Fibroblast of skin of left biceps (primary cell): ENCODE results near the gene ARID5B.

Experiments used
- DNase-seq, 2 experiments: peaks; one replicate each; pipeline ENCODE4 v3.0.0-alpha.2; 2013; ENCODE audit warnings: low read depth in 2 of 2

Gene ARID5B

GRCh38 chr10:62049624-62050345 is 148.3 kb downstream of the ARID5B start:
- DNase-seq = no peak

DNA sequence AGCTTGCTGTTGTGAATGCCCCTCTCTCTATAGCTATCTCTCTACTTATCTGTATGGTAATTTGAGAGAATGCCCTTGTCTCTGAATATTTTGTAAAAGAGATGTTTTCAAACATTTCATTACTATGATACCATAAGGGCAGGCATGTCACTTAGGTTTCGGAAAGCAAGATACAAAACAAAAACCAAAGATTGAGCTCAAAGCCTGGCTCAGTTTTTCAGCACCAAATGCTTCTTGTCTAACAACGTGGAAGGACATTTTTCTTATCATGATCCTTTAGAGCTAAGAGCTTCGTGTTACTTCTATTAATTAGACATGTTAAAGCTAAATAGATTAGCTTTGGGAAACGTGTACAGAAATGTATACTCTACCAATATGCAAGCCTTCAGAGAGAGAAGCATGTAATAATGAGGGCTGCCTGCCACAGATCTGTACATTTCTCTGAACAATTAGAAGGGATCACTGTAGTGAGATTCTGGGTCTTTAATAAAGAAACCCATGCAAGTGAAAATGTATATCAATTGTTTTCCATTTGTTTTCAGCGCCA is 148.9 kb downstream of the ARID5B start:
- no peak for DNase-seq

- DNase-seq = peak; percentile 73 to 78
Observed at GRCh38 chr10:62050893-62051433, 149.5 kb downstream of the ARID5B start.

DNA sequence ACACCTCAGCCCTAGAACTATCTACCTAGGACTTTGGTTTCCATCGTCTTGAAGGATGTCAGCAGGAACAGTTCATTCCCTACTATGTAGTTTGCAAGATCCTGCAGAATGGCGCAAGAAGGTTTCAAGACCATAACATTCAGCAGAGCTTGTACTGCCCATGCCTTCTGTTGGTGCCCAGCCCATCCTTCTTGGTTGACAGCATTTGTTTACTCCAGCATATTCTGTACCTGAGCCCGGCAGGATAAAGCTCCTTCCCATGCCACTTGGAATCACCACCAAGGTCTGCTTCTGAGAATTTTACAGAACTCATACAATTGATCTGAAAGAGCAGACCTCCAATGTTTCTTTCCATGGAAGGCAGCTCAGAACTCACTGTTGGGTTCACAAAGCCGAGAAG is 150.8 kb downstream of the ARID5B start:
- DNase-seq = no peak

- DNase-seq = no peak
Observed at GRCh38 chr10:62053860-62054259, 152.4 kb downstream of the ARID5B start.

DNA sequence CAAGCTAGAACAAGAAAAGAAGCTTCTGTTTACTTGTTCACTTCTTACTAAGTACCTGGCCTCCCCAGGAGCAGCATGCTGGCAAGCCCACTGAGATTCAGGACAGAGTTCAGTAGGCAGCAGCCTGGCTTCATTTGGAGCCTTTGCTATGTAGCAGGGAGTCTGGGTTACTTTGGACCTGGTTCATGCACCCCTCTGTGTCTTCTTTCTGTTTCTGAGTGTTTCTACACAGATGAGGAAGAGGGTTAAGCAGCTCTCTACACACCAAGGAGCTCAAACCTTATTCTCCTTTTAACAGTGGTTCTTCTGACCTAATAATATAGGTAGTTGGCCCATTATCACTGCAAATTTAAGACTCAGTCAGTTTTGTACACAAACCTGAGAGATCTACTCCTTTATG is 152.9 kb downstream of the ARID5B start:
- no peak for DNase-seq

DNA sequence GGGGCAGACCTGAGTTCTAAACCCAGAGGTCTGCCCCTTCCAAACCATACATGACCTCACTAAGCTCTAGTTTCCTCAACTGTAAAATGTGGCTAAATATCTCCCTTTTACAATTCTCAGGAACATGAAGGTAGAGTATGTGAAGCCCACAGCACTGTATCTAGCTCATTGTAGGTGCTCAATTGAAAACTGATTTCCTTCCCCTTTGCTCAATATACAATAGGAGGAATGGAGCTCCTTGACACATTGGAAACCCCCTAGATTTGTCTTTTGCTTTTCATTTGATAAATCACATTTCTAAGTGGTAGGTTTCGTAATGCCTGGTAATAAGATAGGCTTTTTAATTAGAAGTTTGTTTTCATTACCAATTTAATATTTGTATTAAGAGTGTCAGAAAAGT is 153.3 kb downstream of the ARID5B start:
- no peak for DNase-seq

GRCh38 chr10:62056219-62056618 is 154.7 kb downstream of the ARID5B start:
- DNase-seq = no peak

- DNase-seq = no peak
Observed at GRCh38 chr10:62056698-62057097, 155.2 kb downstream of the ARID5B start.

DNA sequence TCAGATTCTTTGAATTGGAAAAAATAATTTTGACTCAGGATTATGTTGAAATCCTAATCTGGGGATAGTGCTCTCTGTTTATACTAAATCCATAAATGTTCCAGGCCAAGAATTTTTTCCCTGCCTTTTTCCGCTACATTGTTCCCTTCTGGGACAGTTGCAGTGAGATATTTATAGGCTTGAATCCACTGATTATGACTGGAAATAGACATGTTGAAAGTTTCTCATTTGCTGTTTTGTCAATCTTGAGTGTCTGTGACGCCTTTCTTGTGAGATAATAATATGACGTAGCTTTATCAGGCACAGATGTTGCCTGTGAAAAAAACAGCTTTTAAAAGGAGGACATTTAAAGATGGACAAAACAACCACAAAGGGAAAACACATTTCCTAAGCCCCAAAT is 155.9 kb downstream of the ARID5B start:
- DNase-seq = no peak

DNA sequence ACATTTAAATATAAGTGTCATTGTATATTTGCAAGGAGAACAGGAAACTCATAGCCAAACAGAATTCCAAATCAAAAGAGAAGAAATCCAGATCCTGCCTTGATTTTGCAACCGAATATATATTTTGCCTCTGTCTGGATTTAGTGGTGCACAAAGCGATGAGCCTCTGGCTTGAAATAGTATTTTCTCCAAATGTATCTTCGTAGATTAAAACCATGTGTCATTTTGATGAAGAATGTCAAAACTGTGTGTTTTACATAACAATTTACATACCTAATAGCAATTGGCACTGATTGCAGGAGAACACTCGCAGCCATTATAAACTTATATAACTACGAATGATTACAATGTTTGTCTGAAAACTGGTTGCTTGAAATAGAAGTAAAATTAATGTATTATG is 156.4 kb downstream of the ARID5B start:
- DNase-seq = no peak

- no peak for DNase-seq
Observed at GRCh38 chr10:62058476-62058875, 157.0 kb downstream of the ARID5B start.

DNA sequence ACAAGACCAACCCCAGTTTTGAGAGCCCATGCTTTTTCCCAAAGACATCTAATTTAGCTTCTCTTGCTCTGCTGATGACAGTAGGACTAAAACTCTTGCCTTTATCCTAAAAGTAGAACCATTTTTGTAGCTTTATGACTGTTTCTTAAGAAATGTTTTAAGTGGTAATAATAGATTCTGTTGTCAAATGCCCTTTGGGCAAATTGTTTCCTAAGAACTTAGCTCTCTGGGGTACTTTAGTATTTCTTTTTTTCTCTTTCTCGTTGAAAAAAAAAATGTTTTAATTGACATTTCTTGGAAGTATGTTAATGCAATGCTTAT is 157.4 kb downstream of the ARID5B start:
- DNase-seq = no peak

GRCh38 chr10:62059217-62059920 is 157.9 kb downstream of the ARID5B start:
- peak; percentile 67 to 76 for DNase-seq

DNA sequence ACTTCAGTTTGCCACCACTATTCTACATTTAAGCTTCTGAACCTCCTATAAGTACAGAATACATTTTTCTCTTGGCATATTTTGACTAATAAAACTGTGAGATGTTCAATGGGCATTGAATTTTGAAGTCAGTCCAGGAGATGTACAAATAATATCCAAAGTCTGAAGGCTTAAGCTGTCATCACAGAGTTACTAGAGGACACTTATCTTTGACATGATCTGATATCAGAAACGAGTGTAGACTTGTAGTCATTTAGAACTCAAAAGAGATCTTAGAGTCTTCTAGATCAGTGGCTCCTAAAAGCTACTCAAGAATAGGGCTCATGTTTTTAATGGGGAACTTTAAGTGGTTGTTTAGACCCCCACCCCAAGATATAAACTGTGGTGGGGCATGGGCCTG is 160.5 kb downstream of the ARID5B start:
- no peak for DNase-seq

DNA sequence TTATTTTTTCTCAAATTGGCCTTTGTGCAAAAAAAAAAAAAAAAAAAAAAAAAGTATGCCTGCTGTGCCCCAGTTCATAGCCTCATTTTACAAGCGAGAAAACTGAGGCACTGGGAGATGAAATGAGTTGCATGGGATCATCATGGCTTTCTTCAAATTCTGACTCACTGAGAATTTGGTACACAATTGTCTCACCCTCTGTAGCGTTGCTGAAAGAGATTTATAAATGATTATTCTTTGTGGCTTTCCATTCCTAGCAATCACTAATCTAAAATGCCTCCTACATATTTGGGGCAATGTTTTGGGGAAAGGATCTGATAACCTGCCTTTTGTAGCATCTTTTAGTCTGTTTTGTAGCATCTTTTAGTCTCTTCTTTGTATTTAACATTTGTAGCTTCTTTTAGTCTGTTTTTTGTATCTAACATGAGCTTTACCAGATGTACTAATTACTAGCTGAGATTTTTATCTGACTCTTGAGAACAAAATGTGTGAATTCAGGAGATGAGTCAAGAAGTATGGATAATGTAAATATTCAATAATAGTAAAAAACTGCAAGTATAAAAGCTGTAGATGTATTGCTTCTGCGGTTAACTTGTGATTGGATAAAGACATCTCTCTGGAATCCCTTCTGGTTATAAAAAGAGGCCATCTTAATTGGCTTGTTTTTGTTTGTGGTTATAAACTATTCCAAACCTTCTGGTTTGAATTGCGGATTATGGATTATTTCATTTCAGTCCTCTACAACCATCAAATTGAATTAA is 161.4 kb downstream of the ARID5B start:
- peak; percentile 90 to 93 for DNase-seq

- DNase-seq = no peak
Observed at GRCh38 chr10:62063795-62064472, 162.4 kb downstream of the ARID5B start.

GRCh38 chr10:62067560-62067959 is 166.1 kb downstream of the ARID5B start:
- no peak for DNase-seq

- DNase-seq = no peak
Observed at GRCh38 chr10:62068464-62068863, 167.0 kb downstream of the ARID5B start.

DNA sequence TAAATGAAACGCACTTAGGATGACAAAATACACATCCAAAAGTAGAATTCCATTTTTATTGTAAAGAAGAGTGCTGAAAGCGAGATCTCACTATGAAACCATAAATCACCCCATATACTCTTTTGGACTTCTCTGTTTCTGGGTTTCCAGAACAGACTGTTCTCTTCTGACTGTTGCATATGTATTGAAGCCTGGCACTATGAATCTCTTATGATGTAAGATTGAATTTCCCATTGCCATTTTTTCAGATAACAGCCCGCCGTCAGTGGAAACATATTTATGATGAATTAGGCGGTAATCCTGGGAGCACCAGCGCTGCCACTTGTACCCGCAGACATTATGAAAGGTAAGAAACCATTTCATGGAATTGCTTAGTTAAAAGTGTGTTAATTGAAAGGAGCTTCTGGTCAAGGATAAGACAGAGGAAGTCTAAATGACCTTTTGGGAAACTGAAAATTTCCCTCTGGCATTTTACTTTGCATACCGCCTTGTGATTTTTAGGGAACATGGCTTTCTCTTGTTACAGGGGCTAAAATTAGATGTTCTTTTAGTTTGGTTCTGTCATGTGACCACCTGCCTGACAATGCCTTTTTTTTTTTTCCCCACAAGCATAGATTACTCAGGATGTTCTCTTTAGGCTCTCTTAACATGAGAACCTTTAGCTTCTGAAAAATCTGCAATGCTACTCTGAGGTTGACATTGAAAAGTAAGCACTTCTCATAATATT is 168.1 kb downstream of the ARID5B start:
- DNase-seq = no peak

DNA sequence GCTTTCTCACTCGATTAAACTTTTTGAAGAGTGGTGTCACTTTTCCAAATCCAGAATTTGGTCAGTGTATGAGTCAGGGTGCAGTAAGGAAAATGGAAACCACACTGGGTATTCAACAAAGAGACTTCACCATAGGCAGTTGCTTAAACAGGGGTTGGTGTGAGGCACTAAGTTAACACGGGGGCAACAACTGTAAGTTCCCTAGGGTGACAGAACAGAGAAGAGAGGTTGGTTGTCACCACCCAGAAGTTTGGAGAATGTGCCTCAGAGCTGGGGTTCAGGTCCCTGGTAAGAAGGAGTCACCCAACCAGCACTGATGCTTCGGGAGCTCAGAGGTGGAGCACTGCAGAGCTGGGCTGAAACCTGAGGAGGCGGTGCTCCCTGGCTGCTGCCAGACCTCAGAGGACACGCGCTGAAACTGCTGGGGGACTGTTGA is 170.4 kb downstream of the ARID5B start:
- no peak for DNase-seq
